GM21786 (cell line): ENCODE measurements around the gene POLR1A.

Experiments used
- ATAC-seq: cut with Tn5 transposase; IDR thresholded peaks from one replicate; pipeline ENCODE4 v1.9.1; 2021; ENCODE audit not compliant: unreplicated experiment

Gene POLR1A

DNA sequence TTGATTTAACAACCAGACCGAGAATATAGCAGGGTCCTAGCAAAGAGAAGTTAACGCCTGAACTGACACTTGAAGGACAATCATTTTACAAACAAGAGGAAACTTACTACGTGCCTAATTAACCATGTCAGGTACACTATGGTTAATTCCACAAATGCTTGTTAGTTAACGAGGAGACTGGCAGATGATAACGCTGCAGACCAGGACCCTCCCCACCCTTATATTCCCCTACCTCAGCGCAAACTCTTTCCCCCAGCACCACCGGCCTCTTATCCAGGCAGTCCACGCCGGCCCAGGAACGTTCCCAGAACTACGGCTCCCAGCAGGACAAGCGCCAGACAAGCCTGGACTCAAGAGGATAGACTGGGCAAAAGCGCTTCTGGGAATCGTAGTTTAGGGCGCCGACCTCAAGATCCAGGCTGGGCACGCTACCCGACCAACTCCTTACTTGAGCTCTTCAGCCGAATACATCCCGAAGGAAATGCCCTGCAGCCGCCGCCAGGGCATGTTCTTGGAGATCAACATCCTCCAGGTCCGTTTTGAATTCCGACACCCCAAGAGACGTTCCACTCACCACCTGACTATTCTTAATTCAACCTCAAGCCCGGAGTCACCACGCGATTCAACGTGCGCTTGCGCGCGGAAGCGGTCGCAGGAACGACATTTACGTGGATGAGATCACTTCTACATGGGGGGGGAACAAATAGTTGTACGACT, at the start of gene POLR1A:
POLR1A (minus strand) TSS at position 635 of the 717 bp plus-strand sequence; CDS start at position 525, 110 bp downstream.
- ATAC-seq, result peak; percentile 74

DNA sequence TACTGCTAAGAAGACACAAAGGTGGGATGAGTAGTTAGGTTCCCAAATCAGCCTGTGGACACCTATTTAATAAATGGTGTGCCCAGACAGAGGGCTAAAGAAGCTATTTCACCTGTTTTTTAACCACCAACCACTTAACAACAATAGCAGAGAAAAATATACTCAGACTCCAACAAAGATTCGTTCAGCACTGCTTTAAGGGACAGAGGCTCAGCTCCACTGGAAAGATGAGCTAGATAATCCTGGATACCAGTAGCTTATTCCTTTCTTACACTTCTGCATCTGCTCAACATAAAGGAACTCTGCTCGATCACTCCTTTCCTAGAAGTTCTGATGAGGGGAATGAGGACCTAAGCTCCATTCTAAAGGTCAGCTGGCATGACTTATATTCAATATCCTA, 44.8 kb upstream of the POLR1A start:
- ATAC-seq, result no peak

DNA sequence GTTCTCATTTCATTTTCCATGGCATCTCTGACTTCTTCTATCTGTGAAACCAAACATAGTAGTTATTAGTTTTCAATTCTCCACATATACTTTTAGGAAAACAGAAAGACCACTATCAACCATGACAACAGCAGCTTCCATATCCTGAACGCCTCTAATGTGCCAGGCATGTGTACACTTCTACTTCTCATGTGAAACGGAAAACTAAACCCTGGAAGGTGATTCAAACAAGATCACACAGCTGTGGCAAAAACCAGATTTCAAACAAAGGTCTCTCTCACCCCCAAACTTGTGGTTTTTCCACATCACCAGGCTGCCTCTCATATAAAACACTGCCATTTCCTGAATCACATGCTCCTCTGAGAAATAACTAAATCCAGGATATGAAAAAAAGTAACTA, 42.1 kb upstream of the POLR1A start:
- no peak for ATAC-seq

DNA sequence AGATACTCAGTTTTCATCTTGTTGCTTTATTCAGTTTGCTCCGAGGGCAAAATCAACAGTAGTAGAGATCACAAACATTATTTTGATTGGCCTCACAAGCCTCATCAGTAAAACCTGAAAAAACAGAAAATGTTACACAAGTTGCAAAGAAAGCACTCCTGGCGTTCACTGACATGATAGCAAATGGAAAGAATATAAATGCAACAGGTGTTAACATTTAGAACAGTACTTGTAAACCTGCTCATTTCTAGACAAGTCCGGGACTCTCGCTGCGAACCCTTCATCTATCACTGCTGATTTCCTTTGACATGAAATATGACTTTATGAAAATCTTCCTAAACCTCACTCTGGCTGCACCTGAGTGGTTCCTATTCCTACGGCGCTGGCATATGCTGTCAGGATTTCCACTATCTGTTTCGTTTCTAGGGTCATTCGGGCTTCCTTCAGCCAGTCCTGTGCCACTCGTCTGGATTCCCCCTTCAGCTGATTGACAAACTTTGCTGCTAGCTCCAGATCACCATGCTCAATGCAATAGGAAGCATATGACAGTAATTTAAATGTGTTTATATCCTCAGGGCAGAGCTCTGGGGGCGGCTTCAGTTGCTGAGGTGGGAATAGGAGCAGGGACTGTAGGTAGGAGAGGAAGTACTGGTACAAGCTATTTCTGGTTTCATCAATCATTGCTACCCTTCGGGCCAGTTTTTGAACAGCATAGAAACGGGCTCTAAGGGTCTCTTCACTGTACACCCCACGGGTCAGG, 38.4 kb upstream of the POLR1A start:
- ATAC-seq, result no peak

DNA sequence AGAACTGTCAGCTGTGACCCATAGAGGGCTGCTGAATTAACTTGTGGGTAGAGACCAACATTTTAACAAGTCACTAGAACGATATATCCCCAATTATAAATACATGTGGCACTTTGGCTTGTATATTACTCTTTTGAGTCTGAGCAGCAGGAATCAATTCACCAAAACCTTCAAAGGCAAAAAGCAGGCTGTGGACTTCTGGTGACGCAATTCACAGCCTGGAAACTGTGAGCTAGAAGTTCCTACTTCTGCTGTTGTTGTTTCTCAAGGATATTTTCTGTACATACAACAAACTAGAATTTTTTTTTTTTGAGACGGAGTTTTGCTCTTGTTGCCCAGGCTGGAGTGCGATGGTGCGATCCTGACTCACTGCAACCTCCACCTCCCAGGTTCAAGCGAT, 37.6 kb upstream of the POLR1A start:
- no peak for ATAC-seq

DNA sequence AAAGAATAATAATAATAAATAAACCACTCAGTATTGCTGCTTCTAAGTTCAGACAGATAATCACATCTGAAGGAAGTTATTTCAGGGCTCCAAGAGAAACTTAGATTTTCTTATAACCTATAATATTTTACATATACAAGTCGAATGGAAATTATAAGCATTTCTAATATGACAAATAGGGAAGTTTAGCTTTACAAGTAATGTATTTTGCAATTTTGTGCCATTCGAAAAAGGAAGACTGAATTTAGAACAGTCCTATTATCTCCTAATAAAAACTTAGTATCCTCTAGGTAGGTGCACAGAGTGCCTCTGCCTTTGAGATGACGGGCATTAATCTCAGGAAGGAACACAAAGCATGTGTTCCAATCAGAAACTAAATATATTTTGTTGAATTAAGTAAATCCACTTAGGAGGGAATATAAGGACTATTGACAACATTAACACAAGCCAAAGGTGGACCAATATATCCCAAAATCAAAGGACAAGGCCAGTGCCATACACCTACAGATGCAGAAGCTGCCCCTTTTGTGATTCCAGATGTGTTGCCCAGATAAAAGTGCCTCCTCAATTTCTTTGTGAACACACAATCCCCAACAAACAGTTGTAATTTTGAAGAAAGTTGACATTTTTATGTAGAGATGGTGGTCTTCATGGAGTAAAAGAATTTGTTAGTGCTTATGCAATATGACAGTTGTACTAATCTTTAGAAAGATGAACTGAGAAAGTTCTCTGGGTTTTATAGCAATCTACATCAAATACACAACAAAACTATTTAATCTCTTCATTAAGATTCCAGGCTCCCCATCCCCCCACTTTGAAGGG, 37.0 kb upstream of the POLR1A start:
- ATAC-seq, result no peak

DNA sequence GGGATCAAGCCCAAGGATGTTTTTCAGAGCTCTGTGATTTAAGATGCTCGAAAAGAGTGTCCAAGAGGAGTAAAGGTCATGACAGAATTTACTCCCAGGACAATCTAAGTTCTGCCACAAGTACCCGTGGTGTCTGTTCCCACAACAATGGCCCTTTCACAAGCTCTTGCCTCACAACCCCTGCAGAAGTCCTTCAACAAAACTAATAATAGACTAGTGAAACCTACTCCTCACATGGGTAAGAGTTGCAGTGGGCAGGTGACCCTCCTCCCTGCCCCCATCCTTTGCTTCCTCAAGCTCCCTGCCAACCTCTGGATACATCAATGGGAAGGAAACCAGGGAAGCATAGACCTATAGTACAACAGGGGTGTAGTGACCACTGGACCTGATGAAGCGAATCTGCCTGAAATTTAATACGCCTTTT, 35.3 kb upstream of the POLR1A start:
- ATAC-seq, result no peak

DNA sequence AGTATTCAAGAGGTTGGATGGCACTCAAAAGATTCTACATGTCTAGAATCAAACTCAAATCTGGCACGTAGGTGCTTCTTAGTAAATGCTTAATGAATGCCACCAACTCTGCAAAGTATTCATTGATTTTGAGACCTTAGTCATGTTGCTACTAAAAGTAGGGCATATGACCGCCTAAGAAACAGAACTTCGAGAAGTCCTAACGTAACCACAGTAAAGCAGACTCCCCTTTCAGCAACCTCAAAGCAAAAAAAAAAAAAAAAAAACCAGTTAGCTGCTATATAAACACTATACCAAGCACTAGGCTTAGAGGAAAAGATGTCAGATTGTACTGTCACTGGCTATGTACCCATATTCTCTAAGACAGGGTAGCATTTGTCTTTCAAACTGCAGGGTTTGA, 34.3 kb upstream of the POLR1A start:
- ATAC-seq, result no peak

DNA sequence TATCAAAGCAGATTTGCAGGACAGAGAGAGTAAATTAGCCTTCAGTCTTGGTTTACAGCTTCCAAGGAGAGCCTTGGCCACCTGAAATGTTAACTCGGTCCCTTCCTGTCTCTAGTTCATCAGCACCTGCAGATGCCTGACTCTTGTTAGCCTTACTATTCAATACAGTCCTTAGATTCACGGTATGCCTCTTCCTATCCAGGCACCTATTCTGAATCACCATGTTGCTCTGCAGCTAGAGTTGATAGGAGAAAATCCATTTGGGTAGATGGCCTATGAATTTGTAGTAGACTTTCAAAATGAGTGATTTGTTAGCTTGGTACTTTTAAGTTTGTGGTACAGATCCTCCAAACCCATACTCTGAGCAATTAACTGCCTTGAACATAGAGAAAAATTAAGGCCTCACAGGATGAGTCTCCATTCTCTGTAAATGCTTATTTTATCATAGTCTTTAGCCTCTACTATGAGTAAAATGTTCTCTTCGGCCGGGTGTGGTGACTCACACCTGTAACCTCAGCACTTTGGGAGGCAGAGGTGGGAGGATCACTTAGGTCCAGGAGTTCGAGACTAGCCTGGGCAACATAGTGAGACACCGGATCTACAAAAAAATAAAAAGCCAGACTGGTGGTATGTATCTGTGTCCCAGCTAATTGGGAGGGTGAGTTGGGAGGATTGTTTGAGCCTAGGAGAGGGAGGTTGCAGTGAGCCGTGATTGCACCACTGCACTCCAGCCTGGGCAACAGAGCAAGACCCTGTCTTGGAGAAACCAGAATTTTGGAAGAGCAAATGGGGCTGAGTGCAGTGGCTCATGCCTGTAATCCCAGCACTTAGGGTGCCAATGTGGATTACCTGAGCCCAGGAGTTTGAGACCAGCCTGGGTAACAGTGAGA, 33.3 kb upstream of the POLR1A start:
- no peak for ATAC-seq

DNA sequence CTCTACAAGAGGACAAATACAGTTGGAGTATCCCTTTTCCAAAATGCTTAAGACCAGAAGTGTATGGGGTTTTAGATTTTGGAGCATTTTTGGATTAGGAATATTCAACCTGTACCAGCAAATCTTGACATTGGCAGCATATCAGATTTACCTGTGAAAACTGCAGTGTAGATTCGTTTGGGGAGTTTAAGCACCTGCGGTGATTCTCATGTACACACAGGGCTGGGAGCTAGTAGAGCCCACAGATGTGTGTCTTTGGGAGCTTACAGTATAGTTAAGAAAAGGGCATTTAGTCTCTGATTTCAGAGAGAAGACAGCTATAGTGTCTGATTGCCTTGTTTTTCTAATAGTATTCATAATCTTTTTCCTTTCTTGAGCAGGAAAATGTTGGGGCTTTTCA, 30.5 kb upstream of the POLR1A start:
- no peak for ATAC-seq

DNA sequence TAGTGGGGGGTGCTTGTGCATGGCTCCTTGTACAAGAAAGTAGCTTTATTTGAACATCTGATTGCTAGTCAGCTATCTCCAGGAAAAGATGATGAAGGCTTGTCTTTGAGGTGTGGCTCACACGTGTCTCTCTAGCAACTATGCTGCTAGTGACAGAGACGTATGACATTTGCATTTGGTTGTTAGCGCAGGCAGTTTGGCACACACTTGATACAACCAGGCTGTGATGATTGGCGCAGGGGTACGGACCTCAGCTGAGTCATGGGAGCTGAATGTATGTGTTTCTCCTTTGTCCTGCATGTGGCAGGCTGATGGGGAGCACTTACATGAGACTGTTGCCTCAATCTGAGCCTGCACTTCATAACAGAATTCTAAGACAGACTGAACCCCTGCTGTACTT, 30.0 kb upstream of the POLR1A start:
- ATAC-seq, result no peak

DNA sequence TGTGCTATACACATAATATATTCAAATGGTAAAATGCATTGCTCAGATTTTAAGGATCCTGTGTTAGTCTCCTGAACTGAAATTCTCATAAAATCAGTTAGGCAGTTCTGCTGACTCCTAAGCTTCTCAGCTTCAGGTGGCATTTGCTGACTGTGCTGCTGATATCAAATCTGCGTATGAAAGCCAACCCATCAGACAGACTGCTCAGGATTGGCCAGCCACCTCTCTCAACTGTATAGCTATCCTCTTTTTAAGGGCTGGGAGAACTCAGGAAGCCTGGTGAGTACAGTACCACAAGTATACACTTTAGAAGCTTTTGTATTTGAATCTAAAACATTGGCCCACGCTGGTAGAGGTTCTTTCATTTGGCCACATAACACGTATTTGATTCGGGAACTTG, 29.0 kb upstream of the POLR1A start:
- ATAC-seq, result no peak

DNA sequence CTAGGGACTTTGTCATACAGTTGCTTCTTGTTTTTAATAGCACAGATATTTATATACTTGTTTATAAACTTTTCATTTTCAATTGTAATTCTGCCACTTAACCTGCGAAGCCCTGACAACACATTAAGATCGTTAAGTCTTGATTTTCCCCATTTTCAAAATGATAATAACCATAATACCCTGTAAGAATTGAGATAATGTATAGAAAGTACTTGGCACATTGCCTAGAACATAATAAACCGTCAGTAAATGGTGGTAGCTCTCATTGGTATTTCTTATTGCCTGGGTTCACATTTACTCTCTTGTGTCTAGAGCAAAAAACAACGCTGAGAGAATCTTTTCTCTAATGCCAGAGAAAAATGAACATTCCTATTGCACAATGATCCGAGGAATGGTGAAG, 19.0 kb upstream of the POLR1A start:
- ATAC-seq, result no peak

DNA sequence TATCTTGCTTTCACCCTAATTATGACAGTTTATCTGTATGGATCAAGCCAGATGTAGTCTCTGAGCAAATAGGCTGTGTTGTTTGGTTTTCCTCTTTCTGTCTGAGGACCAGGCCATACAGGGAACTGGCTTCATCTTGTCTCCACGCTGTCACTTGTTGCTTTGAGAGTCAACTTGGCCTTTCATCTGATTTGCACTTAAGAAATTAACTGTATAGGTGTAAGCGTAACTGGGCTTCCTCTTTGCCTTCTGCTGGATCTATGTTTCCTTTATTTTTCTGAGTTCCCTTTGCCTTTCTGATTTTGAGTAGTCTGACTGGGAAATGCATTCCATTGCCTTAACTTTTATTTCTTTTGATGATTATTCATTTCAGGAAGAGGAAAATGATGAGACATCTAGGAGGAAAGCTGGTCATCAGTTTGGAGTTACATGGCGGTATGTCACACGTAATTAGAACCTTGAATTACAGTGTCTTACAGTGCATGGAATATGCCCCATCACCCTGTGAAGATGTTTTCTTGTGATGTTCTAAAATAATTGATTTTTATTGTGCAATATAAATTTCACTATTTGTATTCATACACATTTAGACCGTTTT, 17.7 kb upstream of the POLR1A start:
- no peak for ATAC-seq

DNA sequence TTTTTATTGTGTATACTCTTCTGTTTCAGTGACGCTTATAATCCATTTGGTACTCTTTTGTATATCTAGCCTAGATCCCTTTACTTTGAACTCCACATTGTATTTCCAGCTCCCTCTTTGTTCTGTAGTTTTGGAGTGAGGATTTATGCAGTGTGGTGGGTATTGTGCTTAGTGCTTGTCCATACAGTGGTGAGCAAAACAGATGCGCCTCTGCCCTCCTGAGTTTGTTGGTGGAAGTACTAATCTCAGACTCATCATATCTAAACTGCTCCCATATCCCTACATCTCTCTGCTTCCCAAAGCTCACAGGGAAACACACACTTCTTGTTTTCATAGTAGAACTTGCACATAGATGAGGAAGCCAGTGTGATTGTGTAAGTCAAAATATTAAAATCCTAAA, 12.4 kb upstream of the POLR1A start:
- no peak for ATAC-seq

DNA sequence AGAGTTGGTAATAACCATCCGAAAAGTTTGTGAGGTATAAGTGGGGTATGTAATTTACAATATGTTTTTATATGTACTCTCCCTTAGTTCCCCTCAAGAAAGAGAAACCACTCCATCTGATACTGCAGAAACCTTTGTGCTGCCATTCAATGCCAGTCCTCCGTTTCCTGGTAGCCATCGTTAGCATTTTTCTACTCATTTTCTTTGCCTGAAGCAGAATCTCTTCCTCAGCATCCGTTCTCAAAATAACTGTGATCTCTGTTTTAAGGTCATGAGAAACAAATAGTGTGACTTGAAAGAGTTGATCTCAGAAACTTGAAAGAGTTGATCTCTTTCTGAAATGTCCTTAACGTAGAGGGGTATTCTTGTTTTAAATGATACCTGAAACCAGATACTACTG, 1.3 kb upstream of the POLR1A start:
- no peak for ATAC-seq

DNA sequence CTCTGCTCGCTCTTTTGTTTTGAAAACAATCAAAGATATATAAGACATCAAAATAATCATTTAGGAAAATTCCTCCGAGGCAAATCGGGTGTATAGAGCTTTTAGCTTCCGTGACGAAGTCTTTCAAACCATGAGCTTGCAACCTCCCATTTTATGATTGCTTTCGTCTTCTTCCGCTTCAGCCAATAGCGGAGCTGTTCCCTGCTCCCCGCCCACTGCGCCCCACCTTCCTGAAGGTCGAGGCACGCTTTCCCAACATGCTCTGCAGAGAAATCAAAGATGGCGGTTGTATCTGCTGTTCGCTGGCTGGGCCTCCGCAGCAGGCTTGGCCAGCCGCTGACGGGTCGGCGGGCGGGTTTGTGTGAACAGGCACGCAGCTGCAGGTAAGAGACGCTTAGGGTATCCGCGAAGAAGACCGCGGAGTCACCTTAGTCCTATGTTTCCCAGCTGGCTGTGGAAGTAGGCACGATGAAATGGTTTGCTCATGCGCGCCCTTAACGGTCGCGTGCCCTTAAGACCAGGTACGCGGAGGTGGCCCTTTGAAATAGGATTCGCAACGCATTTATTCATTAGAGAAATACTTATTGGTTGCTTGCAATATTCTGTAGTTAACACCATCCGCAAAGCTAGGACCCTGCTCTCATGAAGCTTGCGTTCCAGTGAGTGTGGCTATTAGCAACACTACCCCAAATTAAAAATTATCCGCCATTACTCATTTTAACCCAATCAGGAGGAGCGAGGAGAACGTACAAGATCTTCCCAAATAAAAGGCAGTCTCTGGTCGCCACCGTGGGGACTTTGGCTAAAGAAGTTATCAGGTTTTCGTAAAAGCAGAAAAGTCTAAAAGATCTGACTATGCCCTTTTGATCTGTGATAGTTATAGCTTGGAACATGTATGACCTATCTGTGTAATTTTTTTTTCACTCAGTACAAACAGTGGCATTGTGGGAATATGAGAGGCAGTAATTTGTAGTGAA, 571 bp upstream of the POLR1A start, which contains the start of gene PTCD3:
PTCD3 (plus strand) TSS at position 267 of the 977 bp plus-strand sequence; CDS start at position 280, 13 bp downstream.
- ATAC-seq, result peak; percentile 83

DNA sequence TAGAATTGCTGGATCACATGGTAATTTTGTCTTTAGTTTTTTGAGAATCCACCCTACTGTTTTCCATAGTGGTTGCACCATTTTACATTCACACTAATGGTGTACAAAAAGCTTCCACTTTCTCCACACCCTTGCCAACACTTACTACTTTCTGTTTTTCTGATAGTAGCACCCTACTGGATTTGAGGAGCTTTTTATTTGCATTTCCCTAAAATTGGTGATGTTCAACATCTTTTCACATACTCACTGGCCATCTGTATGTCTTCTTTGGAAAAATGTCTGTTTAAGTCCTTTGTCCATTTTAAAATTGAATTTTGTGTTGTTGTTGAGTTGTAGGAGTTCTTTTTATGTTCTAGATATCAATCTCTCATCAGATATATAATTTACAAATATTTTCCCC, 3.5 kb downstream of the POLR1A start:
- ATAC-seq, result no peak

DNA sequence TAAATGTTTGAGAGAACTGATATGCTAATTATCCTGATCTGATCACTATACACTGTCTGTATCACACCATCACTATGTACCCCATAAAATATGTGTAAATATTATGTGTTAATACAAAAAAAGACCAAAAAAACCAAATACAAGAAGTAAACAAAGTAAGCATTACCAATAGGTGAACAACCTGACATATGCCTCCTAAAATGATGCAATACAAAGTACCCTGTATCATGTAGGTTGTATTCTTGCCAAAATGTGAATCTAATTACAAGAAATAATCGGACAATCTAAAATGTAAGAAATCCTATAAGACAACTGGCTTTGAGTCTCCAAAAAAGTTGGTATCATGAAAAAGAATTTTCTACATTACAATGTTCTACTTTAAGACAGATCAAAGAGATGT, 7.8 kb downstream of the POLR1A start:
- ATAC-seq, result no peak
